Measurements from ENCODE around the gene P3H4.
"Not testable (repeated sequence)": the region's sequence is repeated elsewhere in the genome, so short reads cannot be mapped to it uniquely, and the experiment has no call there.

The P3H4 gene

GRCh38 chr17:41777574-41778188, 34.1 kb downstream of the P3H4 start:
- H3K4me3 ChIP-seq (ENCODE audit: low read length), result no peak overlapping the region
- TF ChIP-seq CTCF (IDR thresholded peaks at IDR 0.05; ENCODE audit: insufficient read depth, low read depth, low read length, missing control alignments), result no peak
- DNase-seq (ENCODE audit: low read depth), result peak; percentile 47

GRCh38 chr17:41777157-41777573, 34.6 kb downstream of the P3H4 start:
- peak; percentile 2 for TF ChIP-seq CTCF (IDR thresholded peaks at IDR 0.05; ENCODE audit: insufficient read depth, low read depth, low read length, missing control alignments)
- H3K4me3 ChIP-seq (ENCODE audit: low read length), result no peak overlapping the region
- DNase-seq (ENCODE audit: low read depth), result peak; percentile 8

GRCh38 chr17:41776262-41776900, 35.4 kb downstream of the P3H4 start:
- H3K4me3 ChIP-seq (ENCODE audit: low read length); DNase-seq (ENCODE audit: low read depth): not testable (repeated sequence)

GRCh38 chr17:41775394-41776226, 36.1 kb downstream of the P3H4 start:
- no peak overlapping the region for H3K4me3 ChIP-seq (ENCODE audit: low read length)
- TF ChIP-seq CTCF (IDR thresholded peaks at IDR 0.05; ENCODE audit: insufficient read depth, low read depth, low read length, missing control alignments), result no peak
- peak; percentile 54 for DNase-seq (ENCODE audit: low read depth)

- no peak for TF ChIP-seq CTCF (IDR thresholded peaks at IDR 0.05; ENCODE audit: insufficient read depth, low read depth, low read length, missing control alignments)
- peak overlapping the region; percentile 9 for H3K4me3 ChIP-seq (ENCODE audit: low read length)
- peak; percentile 77 for DNase-seq (ENCODE audit: low read depth)
These were observed 38.0 kb downstream of the P3H4 start for GRCh38 chr17:41773731-41774193.

- DNase-seq (ENCODE audit: low read depth), result peak; percentile 99
- TF ChIP-seq CTCF (IDR thresholded peaks at IDR 0.05; ENCODE audit: insufficient read depth, low read depth, low read length, missing control alignments), result no peak
- H3K4me3 ChIP-seq (ENCODE audit: low read length), result peak overlapping the region; percentile 20
These were observed 38.6 kb downstream of the P3H4 start for GRCh38 chr17:41773190-41773588.

GRCh38 chr17:41772586-41773189, 39.1 kb downstream of the P3H4 start:
- DNase-seq (ENCODE audit: low read depth), result no peak
- peak overlapping the region; percentile 20 for H3K4me3 ChIP-seq (ENCODE audit: low read length)
- no peak for TF ChIP-seq CTCF (IDR thresholded peaks at IDR 0.05; ENCODE audit: insufficient read depth, low read depth, low read length, missing control alignments)

Measured in epithelial cell of esophagus (primary cell).